Measurements from ENCODE around the gene APOOL. TPM values are rescaled to one million over a fixed set of nuclear protein-coding genes. Genes with fewer than 3 reads are reported as not detected.

APOOL gene
- total and polyA plus RNA-seq, 12 donors: 2.7 to 37.7 (median 18.4) TPM

GRCh38 chrX:85107407-85107806, 103.7 kb downstream of the APOOL start:
- Histone ChIP-seq H3K4me3 (no peak overlapping the region), H3K27ac (no peak overlapping the region), H3K9me3 (replicated peaks in 1 of 3) (no peaks in the 10 kb centered on the region), H3K4me1 (replicated peaks in 1 of 2) (no peaks in the 10 kb centered on the region), H3K27me3 (no peaks in the 10 kb centered on the region), H3K36me3 (replicated peaks in 1 of 2) (no peaks in the 10 kb centered on the region)
- TF ChIP-seq CTCF (IDR thresholded peaks at IDR 0.05) (no peak), POLR2A (IDR thresholded peaks at IDR 0.05) (no peak)
- intact Hi-C loops (cut with DNase I): no loop called here
- no peak for DNase-seq
- WGBS, 4 donors: 72 to 95% (median 90%) methylated on average over 3 to 4 of the region's 4 CpGs

- H3K4me3 ChIP-seq: no peak overlapping the region
- H3K27ac ChIP-seq: no peak overlapping the region
- TF ChIP-seq CTCF (IDR thresholded peaks at IDR 0.05): no peak
- no peak for TF ChIP-seq POLR2A (IDR thresholded peaks at IDR 0.05)
- no peak for DNase-seq
- no peaks in the 10 kb centered on the region for H3K36me3 ChIP-seq (replicated peaks in 1 of 2)
- intact Hi-C loops (cut with DNase I): no loop called here
- no peaks in the 10 kb centered on the region for H3K27me3 ChIP-seq
- H3K4me1 ChIP-seq (replicated peaks in 1 of 2): no peaks in the 10 kb centered on the region
- H3K9me3 ChIP-seq (replicated peaks in 1 of 3): no peaks in the 10 kb centered on the region
- 85 to 100% (median 98%) methylated on average over 1 to 2 of the region's 2 CpGs; no CpG with 5 or more reads in 1 of the 4 donors for WGBS, 4 donors
Measured at GRCh38 chrX:85108165-85108564, 104.5 kb downstream of the APOOL start.

- 55 to 89% (median 66%) methylated on average over 6 to 8 of the region's 8 CpGs for WGBS, 4 donors
- H3K27me3 ChIP-seq: peaks cover 7% of the 10 kb centered on the region
- intact Hi-C loops (cut with DNase I): no loop called here
- H3K4me1 ChIP-seq (replicated peaks in 1 of 2): no peaks in the 10 kb centered on the region
- DNase-seq: peak in 2 of 7 donors; percentile 17 to 33
- no peaks in the 10 kb centered on the region for H3K9me3 ChIP-seq (replicated peaks in 1 of 3)
- H3K36me3 ChIP-seq (replicated peaks in 1 of 2): no peaks in the 10 kb centered on the region
- TF ChIP-seq CTCF (IDR thresholded peaks at IDR 0.05) (peak in 2 of 6 experiments; percentile 31 to 40), POLR2A (IDR thresholded peaks at IDR 0.05) (no peak)
- H3K27ac ChIP-seq: no peak overlapping the region
- H3K4me3 ChIP-seq: no peak overlapping the region
Measured at GRCh38 chrX:85109235-85109634, 105.6 kb downstream of the APOOL start.

- intact Hi-C loops (cut with DNase I): loop anchor here (5.0 to 10.0 kb wide), 2 partner anchors 431 to 433 kb away; no protein-coding TSS in a partner anchor
- TF ChIP-seq CTCF (IDR thresholded peaks at IDR 0.05) (peak; percentile 48 to 78 (median 60)), POLR2A (IDR thresholded peaks at IDR 0.05) (no peak)
- Histone ChIP-seq H3K4me3 (no peak overlapping the region), H3K9me3 (replicated peaks in 1 of 3) (no peaks in the 10 kb centered on the region), H3K27me3 (peaks cover 7% of the 10 kb centered on the region), H3K36me3 (replicated peaks in 1 of 2) (no peaks in the 10 kb centered on the region), H3K27ac (no peak overlapping the region), H3K4me1 (replicated peaks in 1 of 2) (no peaks in the 10 kb centered on the region)
- WGBS, 4 donors: 25 to 35% (median 31%) methylated on average over 2 of the region's 2 CpGs
- DNase-seq: peak in 3 of 7 donors; percentile 15 to 32 (median 24)
Measured at GRCh38 chrX:85111347-85111746, 107.7 kb downstream of the APOOL start.
